K562 (cell line): Measurements from ENCODE around the gene CLASP1. TPM values are rescaled to one million over a fixed set of nuclear protein-coding genes. Genes with fewer than 3 reads are reported as not detected.

Experiments used
- ARID2 ChIP-seq: fragments of 450-650 bp; IDR thresholded peaks from 2 replicates; pipeline ENCODE4 v1.6.1; 2017; ENCODE audit warnings: antibody characterized with exemption, mild to moderate bottlenecking
- BRD9 ChIP-seq: fragments of 450-650 bp; IDR thresholded peaks from 2 replicates; pipeline ENCODE4 v1.6.1; 2018; ENCODE audit warnings: low read depth; ENCODE audit not compliant: partially characterized antibody
- CLOCK ChIP-seq: fragments of 250-450 bp; sonication (Bioruptor Pico); IDR thresholded peaks from 2 replicates; pipeline ENCODE4 v1.4.0; 2020; ENCODE audit warnings: mild to moderate bottlenecking, moderate library complexity, borderline replicate concordance
- COPS2 ChIP-seq: fragments of 450-650 bp; conservative IDR thresholded peaks from 2 replicates; pipeline ENCODE4 v1.6.1; 2016; ENCODE audit warnings: mild to moderate bottlenecking, moderate library complexity
- ESRRB ChIP-seq: fragments of 250-450 bp; sonication (Bioruptor Pico); IDR thresholded peaks from 2 replicates; pipeline ENCODE4 v1.5.0; 2020; ENCODE audit warnings: mild to moderate bottlenecking, moderate library complexity, borderline replicate concordance
- NCOA4 ChIP-seq: fragments of 450-650 bp; IDR thresholded peaks from 2 replicates; pipeline ENCODE4 v1.6.1; 2018; ENCODE audit warnings: mild to moderate bottlenecking; ENCODE audit not compliant: partially characterized antibody
- SP2 ChIP-seq: IDR thresholded peaks from 2 replicates; pipeline ENCODE4 v1.6.1; 2011; ENCODE audit warnings: mild to moderate bottlenecking, low read depth, low read length, moderate library complexity; ENCODE audit not compliant: poor library complexity, severe bottlenecking; ENCODE audit errors: extremely low read depth
- TRIM25 ChIP-seq: fragments of 450-650 bp; IDR thresholded peaks from 2 replicates; pipeline ENCODE4 v1.7.0; 2016; ENCODE audit warnings: borderline replicate concordance
- polyA plus RNA-seq, 8 experiments: library from polyadenylated mRNA; depleted of rRNA in 4 of 8; stranded (reverse) in 5 of 8; unstranded in 3 of 8; fragments of >200 nt; fragmentation: Nextera tagmentation in 2 of 8; fragmentation: Illumina TruSeq in 1 of 8; extraction: Ambion mirVana in 2 of 8; extraction: Trizol in 1 of 8; gene quantifications; 2 replicates each; pipeline versions ENCODE4 v1.2.1 to v1.2.3, GENCODE V29; 2011 to 2014; ENCODE audit warnings: inconsistent platforms in 1 of 8, missing spikeins in 1 of 8
- total RNA-seq, 7 experiments: library from RNA; depleted of rRNA in 6 of 7; stranded (reverse); fragments of >200 nt in 6 of 7; fragmentation: Illumina TruSeq in 2 of 7; extraction: Trizol in 2 of 7; gene quantifications; 2 replicates each; pipeline versions ENCODE4 v1.2.1 to v1.2.3, GENCODE V29; 2011 to 2021; ENCODE audit warnings: low replicate concordance in 1 of 7

Gene CLASP1
- total and polyA plus RNA-seq, 9 of the 15 experiments (the other 6 are each of a cell fraction or from before 2014, with no cell fraction given): 1.7 to 40.3 (median 20.7) TPM

- TF ChIP-seq NCOA4 (no peak), ARID2 (no peak), ESRRB (no peak), COPS2 (no peak), SP2 (no peak), CLOCK (CRISPR knock-in tag) (no peak), BRD9 (no peak), TRIM25 (no peak)
Observed at GRCh38 chr2:121350402-121350775, 298.9 kb downstream of the CLASP1 start (continued).
